Activated T-cell treated with anti-CD3 and anti-CD28 coated beads, Interleukin-2, amount 50 U/mL, for 48 hours (primary cell): ENCODE measurements around the gene TIMP4.

ENCODE experiments used
- DNase-seq, 2 experiments: peaks; one replicate each; pipeline ENCODE4 v3.0.0-alpha.2; 2020

The TIMP4 gene

GRCh38 chr3:12184541-12184940, 25.8 kb upstream of the TIMP4 start:
- DNase-seq, result no peak

GRCh38 chr3:12182687-12183441, 24.2 kb upstream of the TIMP4 start:
- DNase-seq, result no peak

GRCh38 chr3:12181806-12182205, 23.1 kb upstream of the TIMP4 start:
- DNase-seq, result no peak

GRCh38 chr3:12181301-12181700, 22.6 kb upstream of the TIMP4 start:
- no peak for DNase-seq

GRCh38 chr3:12180631-12181030, 21.9 kb upstream of the TIMP4 start:
- no peak for DNase-seq

DNA sequence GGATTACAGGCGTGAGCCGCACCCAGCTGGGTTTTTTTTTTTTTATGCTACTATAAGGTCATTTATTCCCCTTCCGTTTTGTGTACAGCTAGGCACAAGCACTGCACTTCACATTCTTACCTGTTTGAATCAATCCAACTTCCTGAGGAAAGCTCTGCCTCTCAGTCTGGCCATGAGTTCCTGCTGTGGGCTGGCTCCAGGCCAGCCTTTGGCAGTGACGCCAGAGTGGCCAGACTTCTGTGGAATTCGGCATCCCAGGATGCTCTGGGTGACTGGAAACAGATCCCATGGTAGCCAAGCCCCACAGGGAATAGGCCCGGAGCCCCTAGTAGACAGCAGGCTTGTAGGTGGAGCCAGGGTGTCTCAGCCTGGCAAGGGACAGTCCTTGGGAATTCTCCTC, 21.5 kb upstream of the TIMP4 start:
- DNase-seq, result no peak

GRCh38 chr3:12179441-12179840, 20.7 kb upstream of the TIMP4 start:
- no peak for DNase-seq

DNA sequence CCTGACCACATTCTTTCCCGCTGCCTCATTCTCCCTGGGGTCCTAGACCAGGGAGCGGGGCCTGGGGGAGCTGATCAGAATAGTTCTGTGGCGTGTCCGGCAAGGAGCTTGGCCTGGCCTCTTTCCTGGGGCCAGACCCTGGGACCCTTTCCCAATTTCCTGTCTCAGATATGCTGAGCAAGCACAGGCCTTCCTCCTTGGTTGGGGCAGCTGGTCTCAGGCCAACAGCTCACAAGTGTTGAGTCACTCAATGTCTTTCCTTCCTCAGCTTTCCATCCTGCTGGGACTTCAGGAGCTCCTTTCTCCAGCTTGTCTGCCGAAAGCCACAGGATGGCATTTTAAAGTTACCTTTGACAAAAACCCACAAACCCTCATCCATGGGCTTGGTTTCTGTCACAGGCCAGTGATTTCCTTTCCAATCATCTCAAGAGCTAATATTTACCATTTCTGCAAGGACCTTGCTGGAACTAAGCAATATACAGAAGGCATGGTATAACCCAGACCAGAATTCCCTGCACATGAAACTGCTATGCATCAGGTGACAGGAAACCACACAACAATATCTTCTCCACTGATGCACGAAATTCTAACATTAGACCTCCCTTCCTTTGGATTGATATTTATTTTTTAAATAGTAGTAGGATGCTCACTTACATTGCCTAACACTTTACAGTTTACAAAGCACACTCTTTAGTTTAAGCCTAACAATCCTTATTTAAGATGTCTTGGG, 19.5 kb upstream of the TIMP4 start:
- no peak for DNase-seq

DNA sequence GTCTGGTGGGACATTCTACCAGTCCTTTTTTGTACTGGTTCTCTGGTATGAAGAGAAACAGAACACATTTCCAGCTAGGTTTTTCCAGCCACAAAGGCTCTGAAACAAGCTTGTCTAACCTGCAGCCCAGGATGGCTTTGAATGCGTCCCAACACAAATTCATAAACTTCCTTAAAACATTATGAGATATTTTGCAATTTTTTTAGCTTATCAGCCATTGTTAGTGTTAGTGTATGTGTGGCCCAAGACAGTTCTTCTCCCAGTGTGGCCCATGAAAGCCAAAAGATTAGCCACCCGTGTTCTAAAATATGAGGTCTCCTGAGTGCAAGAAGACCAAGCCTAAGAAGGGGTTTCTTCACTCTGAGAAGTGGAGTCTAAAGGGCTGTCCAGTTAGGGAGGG, 18.4 kb upstream of the TIMP4 start:
- DNase-seq, result no peak

DNA sequence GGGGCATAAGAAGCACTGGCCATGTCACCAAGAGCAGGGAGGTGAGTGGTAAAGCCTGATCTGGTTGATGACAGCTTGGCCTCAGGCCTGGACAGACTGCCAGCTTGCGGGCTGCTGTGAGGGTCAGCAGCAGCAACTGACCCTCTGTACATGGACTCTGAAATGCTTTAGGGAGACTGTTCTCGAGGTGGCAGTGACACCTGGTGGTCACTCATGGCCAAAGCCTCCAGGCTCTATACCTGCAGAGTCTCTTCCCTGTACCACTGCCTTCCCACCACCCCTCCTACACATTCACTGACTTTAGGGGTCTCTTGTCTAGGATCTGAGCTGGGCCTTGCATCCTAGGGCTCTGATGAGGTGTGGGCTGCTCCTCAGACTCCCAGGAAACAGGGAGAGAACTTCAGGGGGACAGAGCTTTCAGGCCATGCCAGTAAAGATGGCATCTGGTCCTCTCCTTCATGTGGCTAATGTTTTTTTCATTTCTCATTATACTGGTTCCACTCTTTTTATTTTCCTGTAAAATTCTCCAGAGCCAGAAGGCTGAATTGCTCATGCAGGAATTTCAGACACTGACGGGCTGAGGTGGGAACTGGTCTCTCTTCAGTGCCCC, 17.2 kb upstream of the TIMP4 start:
- peak; percentile 66 to 67 for DNase-seq

GRCh38 chr3:12175137-12175593, 16.5 kb upstream of the TIMP4 start:
- DNase-seq, result no peak

DNA sequence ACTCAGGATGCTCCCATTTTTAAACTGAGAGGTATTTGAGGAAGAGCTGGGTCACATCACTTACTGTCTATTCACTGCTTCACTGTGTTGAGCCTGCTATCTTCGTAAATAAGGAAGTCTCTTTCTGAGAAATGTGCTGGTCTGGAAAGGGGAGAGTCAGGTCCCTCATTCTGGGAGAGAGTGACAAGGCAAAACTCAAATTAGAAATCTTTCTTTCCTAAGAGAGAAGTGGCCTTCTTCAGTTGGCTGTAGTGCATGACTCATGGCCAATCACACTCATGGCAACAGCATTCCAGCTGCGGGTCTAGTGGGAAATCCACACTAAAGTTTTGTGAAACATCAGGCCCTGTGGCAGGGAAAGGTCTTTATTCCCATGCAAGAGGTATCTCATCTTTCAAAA, 11.5 kb upstream of the TIMP4 start:
- no peak for DNase-seq

DNA sequence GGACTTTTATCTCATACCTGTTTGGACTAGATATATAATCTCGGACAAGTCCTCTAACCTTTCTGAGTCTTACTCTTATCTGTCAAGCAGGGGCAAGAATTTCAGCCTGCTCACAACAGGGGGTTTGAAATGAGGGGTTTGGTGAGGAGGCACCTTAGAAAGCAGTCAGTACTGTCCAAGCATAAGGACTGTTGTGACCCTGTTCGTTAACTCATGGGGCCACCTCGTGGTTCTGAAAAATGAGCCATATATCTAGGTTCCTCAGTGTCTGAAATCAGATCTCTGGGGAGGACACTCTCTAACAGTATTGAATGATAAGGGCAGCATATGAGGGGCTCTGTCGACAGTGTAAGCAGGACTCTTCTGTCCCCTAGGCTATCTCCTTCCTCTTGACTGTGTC, 7.2 kb upstream of the TIMP4 start:
- no peak for DNase-seq

- no peak for DNase-seq
Measured at GRCh38 chr3:12159227-12159601, 502 bp upstream of the TIMP4 start.

DNA sequence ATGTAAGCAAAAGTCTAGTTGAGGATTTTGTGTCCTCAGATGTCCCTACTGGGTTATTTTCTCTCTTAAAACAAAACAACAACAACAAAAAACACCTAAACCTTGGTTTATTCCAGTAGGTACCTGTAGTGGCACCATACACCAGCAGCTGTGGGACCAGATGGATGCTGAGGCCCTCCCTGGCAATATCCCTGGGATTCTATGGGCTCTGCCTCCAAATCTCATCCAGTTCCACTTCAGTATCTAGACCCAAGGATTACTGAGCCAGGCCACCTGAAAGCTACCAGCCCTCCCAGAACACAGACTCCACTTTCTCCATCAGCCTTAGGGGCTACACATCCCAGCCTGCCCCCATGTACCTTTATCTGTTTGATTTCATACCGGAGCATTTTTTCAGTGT, 1.7 kb downstream of the TIMP4 start:
- DNase-seq, result no peak

DNA sequence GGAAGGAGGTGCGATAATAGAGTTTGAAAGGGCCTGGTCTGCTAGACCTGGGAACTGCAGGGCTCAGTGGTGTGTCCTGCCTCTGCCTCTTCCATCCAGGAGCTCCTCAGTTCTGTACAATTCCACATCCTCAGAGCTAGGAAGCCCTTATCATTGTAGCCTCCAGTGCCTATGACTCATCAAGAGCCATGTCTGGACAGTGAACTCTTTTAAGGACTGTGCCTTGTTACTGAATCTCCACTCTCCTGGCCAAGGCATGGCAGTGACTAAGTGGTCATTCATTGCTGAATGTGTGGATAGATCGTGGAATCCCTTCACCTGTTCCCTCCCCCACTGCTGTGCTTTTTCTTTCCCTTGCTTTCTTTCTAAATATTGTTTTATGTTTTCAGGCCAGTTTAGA, 2.9 kb downstream of the TIMP4 start:
- no peak for DNase-seq

DNA sequence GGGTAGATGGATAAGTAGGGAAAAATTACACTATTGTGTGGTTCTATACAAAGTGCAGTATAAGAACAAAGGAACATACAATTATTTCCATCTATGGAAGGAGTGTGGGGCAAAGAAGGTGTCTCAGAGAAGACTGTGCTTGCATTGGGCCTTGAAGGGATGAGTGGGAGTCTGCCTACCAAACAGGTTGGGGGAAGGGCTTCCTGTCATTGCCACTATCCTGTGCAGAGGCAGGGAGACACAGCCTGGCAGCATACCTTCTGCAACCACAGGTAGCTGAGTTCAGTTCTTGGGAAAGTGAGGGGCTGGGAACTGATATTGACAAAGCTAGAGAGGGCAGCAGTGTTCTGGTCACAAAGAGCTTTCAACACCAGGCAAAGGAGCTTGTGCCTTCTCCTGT, 3.4 kb downstream of the TIMP4 start:
- DNase-seq, result no peak

DNA sequence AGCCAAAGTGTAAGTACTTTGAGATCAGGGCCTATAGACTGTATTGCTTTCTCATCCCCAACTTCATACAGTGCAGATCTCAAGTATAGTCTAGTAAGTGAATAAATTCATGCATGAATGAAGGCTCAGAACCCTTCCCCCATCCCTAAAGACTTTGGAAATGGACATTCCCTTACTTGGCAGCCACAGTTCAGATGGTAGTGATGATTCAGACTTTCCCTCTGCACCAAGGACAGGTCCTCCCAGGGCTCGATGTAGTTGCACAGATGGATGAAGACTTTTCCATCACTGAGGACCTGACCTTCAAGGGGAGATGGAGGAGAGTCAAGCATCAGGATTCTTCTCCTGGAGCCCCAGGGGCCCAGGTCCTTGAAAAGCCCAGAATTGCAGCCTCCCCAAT, 4.6 kb downstream of the TIMP4 start:
- DNase-seq, result no peak

DNA sequence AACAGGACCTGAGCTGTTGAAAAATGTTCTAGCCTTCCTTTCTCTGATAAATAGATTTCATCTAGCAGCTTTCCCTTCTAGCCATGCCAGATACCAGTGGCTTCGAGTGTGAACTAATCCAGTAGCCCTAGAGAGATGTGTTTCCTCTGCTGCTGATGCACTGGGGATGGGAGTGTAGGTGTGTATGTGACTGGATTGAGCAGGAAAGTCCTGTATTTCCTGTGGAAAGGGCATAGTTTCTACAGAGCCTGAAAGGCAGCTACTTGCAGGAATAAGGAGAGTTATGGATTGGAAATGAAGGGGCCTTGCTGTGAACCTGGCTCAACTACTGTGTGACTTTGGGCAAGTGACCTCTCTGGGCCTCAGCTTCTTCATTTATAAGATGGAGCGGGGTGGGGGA, 8.6 kb downstream of the TIMP4 start:
- DNase-seq, result no peak

GRCh38 chr3:12149029-12149428, 9.7 kb downstream of the TIMP4 start:
- DNase-seq, result no peak

DNA sequence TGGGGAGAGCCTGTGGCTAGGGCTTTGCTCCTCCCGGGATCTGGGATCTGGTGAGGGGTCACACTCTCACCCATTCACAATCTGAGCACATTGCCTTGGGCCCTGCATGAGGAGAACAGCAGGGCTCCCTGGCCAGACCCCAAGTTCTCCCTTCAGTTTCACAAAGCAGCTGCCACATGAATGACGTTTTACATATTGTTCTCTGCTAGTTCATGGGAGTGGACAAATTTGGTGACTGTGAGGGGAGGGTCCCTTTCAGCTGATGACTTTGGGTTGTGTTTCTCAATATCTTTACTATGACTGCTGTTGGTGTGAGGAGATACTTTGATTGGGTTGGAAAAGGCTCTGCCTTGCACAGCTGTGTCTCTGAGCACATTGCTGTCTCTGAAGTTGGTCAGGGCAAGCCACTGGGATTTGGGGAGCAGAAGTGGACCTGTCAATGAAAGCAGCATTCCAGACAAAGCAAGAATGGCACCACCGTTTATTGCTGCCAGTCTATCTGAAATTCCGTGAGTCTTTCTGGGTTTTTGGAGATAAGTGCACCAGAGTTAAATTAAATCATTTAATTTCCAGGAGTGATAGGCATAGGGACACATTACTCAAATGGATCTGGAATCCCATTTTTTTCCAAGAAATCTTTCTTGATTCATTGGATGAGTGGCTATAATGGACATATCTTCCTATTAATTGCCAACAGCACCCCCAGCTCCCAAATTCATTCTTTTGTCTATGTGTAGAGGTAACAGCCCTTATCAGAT, 10.3 kb downstream of the TIMP4 start:
- DNase-seq, result no peak

- DNase-seq, result no peak
Measured at GRCh38 chr3:12147049-12147780, 11.5 kb downstream of the TIMP4 start.
